Left ventricle myocardium inferior (tissue), 1 donor: ENCODE measurements around the gene DSC2. TPM values are rescaled to one million over a fixed set of nuclear protein-coding genes. Genes with fewer than 3 reads are reported as not detected.

Experiments used
- DNase-seq: peaks from one replicate; pipeline ENCODE4 v3.0.0-alpha.2; 2020
- H3K27ac ChIP-seq: fragments of 200-600 bp; replicated peaks from 2 replicates; pipeline ENCODE4 v1.8.0; 2021
- H3K27me3 ChIP-seq: fragments of 200-600 bp; 2 replicates; pipeline ENCODE4 v1.8.0; 2021; ENCODE audit warnings: low read depth
- H3K36me3 ChIP-seq: fragments of 200-600 bp; 2 replicates; pipeline ENCODE4 v1.8.0; 2021
- H3K4me1 ChIP-seq: fragments of 200-600 bp; 2 replicates; pipeline ENCODE4 v1.8.0; 2021
- H3K4me3 ChIP-seq: fragments of 200-600 bp; 2 replicates; pipeline ENCODE4 v1.8.0; 2021; ENCODE audit warnings: mild to moderate bottlenecking, moderate library complexity
- H3K9me3 ChIP-seq: fragments of 200-600 bp; replicated peaks from 2 replicates; pipeline ENCODE4 v1.8.0; 2021
- intact Hi-C: fragments of 100-400 bp; cut with micrococcal nuclease; formaldehyde crosslinking; loops from one replicate; pipeline ENCODE4 v1.11.0; 2022
- total RNA-seq: library from RNA; stranded (reverse); fragmentation: NEBNext Ultra II Directional; extraction: Animal tissue kit (Norgen Biotek cat#: 25700); gene quantifications from one replicate; pipeline ENCODE4 v1.2.1, GENCODE V29; 2021
- TF ChIP-seq, protein P1 (sequence below): fragments of 200-600 bp; IDR thresholded peaks from 2 replicates; pipeline ENCODE4 v1.8.0; 2021; ENCODE audit warnings: antibody characterized with exemption, mild to moderate bottlenecking, borderline replicate concordance
- donor health status: DM: no; HTN: yes; CAD: no; lungs with severe emphysema.

DSC2 gene
- total RNA-seq, 1 donor from 2014 or later: 24.5 TPM

DNA sequence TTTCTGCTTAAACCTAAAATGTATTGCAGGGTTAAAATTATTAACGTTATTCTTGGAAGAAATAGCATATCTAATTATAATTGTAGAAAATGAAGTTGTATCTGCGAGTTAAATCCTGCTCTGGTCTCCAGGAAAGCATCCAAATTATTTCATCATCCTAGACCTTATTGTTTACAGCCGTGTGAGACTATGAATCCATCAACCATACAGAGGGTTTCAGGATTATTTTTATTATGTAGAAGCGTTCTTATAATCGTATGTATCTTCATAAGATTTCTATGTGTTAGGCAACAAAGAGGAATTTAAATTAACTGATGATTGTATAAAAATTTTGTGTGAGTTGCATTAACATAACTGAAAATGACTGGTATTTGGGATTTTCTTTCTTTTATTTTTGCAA, 45.2 kb downstream of the DSC2 start:
- intact Hi-C loops: no loop called here
- H3K27ac ChIP-seq: no peak overlapping the region

GRCh38 chr18:31056296-31056695, 45.9 kb downstream of the DSC2 start:
- Histone ChIP-seq H3K9me3 (peaks cover 4% of the 10 kb centered on the region), H3K27ac (no peak overlapping the region), H3K36me3 (no peaks in the 10 kb centered on the region), H3K4me3 (no peak overlapping the region), H3K27me3 (peaks cover 26% of the 10 kb centered on the region), H3K4me1 (no peaks in the 10 kb centered on the region)
- intact Hi-C loops: no loop called here
- DNase-seq: no peak
- TF ChIP-seq, protein P1, sequence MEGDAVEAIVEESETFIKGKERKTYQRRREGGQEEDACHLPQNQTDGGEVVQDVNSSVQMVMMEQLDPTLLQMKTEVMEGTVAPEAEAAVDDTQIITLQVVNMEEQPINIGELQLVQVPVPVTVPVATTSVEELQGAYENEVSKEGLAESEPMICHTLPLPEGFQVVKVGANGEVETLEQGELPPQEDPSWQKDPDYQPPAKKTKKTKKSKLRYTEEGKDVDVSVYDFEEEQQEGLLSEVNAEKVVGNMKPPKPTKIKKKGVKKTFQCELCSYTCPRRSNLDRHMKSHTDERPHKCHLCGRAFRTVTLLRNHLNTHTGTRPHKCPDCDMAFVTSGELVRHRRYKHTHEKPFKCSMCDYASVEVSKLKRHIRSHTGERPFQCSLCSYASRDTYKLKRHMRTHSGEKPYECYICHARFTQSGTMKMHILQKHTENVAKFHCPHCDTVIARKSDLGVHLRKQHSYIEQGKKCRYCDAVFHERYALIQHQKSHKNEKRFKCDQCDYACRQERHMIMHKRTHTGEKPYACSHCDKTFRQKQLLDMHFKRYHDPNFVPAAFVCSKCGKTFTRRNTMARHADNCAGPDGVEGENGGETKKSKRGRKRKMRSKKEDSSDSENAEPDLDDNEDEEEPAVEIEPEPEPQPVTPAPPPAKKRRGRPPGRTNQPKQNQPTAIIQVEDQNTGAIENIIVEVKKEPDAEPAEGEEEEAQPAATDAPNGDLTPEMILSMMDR: no peak

More for the DNA sequence above, 45.2 kb downstream of the DSC2 start:
- TF ChIP-seq, protein P1: no peak
- H3K4me1 ChIP-seq: no peaks in the 10 kb centered on the region
- no peak for DNase-seq
- no peaks in the 10 kb centered on the region for H3K36me3 ChIP-seq
- peaks cover 4% of the 10 kb centered on the region for H3K9me3 ChIP-seq
- peaks cover 26% of the 10 kb centered on the region for H3K27me3 ChIP-seq
- H3K4me3 ChIP-seq: no peak overlapping the region

DNA sequence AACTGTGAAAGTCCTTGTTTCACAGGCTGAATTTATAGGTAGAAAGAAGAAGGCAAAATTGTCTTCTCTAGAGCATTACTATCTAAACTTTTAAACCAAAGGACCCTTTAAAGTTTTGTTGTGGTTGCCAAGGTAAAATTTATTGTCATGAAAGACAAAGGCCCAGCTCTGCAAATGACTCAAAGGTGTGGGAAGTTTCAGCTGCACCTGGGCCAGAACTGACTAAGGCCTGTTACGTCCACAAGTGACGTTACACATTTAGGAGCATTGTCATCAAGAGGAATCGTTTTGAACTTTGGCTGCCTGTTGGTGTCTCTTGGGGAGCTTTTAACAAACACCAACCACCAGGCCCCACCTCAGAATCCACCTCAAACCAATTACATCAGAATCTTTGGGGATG, 51.6 kb downstream of the DSC2 start:
- intact Hi-C loops: no loop called here
- no peak overlapping the region for H3K27ac ChIP-seq
- H3K36me3 ChIP-seq: no peaks in the 10 kb centered on the region
- DNase-seq: no peak
- H3K27me3 ChIP-seq: peaks cover 22% of the 10 kb centered on the region
- TF ChIP-seq, protein P1: no peak
- no peaks in the 10 kb centered on the region for H3K4me1 ChIP-seq
- H3K4me3 ChIP-seq: no peak overlapping the region
- peaks cover 4% of the 10 kb centered on the region for H3K9me3 ChIP-seq

- intact Hi-C loops: no loop called here
- H3K9me3 ChIP-seq: peaks cover 4% of the 10 kb centered on the region
- H3K27me3 ChIP-seq: peaks cover 23% of the 10 kb centered on the region
- H3K36me3 ChIP-seq: no peaks in the 10 kb centered on the region
- H3K4me3 ChIP-seq: no peak overlapping the region
- no peak overlapping the region for H3K27ac ChIP-seq
- TF ChIP-seq, protein P1: no peak
- DNase-seq: no peak
- no peaks in the 10 kb centered on the region for H3K4me1 ChIP-seq
Measured at GRCh38 chr18:31049189-31049588, 53.0 kb downstream of the DSC2 start.

- intact Hi-C loops: no loop called here
- no peaks in the 10 kb centered on the region for H3K4me1 ChIP-seq
Measured at GRCh38 chr18:31048216-31048615, 54.0 kb downstream of the DSC2 start.

More at GRCh38 chr18:31048216-31048615, 54.0 kb downstream of the DSC2 start:
- Histone ChIP-seq H3K27ac (no peak overlapping the region), H3K27me3 (peaks cover 32% of the 10 kb centered on the region), H3K4me3 (no peak overlapping the region), H3K36me3 (no peaks in the 10 kb centered on the region), H3K9me3 (no peaks in the 10 kb centered on the region)
- no peak for DNase-seq
- TF ChIP-seq, protein P1: no peak
